ENCODE measurements around the gene VKORC1.

Gene VKORC1

DNA sequence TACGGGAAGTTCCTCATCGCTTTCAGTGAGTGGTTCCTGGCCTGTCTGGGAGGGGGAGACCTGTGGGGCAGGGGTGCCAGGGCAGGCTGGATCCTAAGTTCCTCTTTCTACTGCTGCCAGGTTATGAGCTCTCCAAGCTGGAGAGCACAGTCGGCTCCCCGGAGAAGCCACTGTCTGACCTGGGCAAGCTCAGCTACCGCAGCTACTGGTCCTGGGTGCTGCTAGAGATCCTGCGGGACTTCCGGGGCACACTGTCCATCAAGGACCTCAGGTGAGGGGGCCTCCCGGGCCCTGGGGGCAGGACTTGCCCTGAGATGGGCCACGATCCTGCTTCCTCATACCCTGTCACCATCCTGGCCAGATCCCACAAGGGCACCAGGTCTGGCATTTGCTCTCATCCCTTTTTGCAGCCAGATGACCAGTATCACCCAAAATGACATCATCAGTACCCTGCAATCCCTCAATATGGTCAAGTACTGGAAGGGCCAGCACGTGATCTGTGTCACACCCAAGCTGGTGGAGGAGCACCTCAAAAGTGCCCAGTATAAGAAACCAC, 35.8 kb upstream of the VKORC1 start:
- DNase-seq (ENCODE audit: low spot score) = no peak

- DNase-seq (ENCODE audit: low spot score) = no peak
Measured at GRCh38 chr16:31129568-31130335, 35.2 kb upstream of the VKORC1 start.

- DNase-seq (ENCODE audit: low spot score) = no peak
Measured at GRCh38 chr16:31128711-31129567, 34.3 kb upstream of the VKORC1 start.

DNA sequence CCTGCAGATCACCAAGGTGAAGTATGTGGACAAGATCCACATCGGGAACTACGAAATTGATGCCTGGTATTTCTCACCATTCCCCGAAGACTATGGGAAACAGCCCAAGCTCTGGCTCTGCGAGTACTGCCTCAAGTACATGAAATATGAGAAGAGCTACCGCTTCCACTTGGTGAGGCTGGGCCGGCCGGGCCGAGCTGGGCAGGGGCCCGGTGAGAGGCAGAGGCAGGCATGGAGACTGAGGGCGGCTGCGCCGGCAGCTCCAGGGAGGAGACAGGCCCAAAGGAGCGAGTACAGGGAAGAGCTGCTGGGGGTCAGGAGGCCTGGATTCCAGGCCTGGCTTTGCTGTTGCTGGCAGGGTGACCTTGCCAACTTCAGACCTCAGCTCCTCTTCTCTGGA, 32.6 kb upstream of the VKORC1 start:
- no peak for DNase-seq (ENCODE audit: low spot score)

DNA sequence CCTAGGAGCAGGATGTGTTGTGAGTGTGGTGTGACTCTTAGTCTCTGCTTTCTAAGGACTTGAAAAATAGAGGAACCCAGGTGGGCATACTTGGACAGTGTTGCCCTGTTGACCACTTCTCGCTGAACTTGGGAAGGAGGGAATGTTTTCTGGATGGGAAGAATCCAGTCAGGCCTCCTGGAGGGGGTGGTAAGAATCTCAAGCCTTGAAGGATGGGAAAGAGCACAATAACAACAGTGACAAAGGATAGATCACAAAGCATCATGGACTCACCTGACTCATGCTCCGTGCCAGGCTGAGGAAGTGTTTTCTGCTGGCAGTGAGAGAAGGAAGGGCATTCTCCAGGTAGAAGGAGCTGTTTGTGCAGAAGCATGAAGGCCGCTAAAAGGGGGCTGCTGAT, 31.2 kb upstream of the VKORC1 start:
- no peak for DNase-seq (ENCODE audit: low spot score)

GRCh38 chr16:31120129-31120528, 25.5 kb upstream of the VKORC1 start:
- DNase-seq (ENCODE audit: low spot score) = no peak

GRCh38 chr16:31118223-31119155, 23.9 kb upstream of the VKORC1 start:
- DNase-seq (ENCODE audit: low spot score) = peak; percentile 71

DNA sequence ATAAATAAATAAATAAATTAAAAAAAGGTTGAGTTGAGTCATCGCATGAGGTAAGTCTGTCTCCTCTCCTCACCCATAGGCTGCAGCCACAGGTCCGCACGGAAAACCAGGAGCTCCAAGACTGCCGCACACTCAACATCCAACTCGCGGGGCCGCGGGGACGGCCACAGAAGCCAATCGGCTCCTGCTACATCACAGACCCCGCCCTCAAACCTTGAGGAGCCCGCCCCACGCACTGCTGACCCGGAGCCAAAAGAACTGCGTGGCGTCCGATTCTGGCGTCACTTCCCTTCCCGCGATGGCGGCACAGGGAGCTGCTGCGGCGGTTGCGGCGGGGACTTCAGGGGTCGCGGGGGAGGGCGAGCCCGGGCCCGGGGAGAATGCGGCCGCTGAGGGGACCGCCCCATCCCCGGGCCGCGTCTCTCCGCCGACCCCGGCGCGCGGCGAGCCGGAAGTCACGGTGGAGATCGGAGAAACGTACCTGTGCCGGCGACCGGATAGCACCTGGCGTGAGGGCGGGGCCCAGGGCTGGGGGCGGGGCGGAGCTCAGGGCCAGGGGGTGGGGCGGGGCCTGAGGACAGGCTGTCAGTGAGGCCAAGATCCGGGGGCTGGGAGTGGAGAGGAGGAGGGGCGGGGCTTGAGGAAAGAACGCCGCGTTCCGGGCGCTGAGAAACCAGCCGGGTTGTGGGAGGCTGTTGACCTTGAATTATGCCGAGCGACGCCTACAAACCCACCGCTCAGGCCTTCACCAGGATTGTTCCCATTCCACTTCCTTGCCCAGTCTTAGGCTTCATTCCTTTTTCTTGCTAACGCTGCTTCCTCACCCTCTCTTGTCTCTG, 23.0 kb upstream of the VKORC1 start, which contains the start of gene KAT8:
Gene KAT8 (plus strand): TSS at position 281 of the 839 bp plus-strand sequence. CDS start 18 bp downstream, at position 299.
- peak; percentile 96 for DNase-seq (ENCODE audit: low spot score)

DNA sequence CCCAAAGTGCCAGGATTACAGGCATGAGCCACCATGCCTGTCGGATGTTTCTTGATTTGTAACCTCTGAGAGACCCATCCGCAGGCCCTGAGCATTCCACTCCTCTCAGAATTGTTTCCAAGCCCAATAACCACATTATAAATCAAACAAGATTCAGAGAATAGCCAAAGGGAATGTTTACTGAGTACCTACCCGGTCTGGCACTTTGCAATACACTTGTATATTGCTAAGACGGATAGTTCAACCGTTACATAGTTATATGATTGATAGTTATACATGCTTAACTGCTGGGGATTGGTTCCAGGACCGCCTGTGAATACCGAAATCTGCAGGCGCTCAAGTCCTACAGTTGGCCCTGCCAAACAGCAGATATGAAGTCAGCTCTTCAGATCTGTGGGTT, 19.9 kb upstream of the VKORC1 start:
- no peak for DNase-seq (ENCODE audit: low spot score)

GRCh38 chr16:31113121-31114120, 18.8 kb upstream of the VKORC1 start:
- DNase-seq (ENCODE audit: low spot score) = no peak

DNA sequence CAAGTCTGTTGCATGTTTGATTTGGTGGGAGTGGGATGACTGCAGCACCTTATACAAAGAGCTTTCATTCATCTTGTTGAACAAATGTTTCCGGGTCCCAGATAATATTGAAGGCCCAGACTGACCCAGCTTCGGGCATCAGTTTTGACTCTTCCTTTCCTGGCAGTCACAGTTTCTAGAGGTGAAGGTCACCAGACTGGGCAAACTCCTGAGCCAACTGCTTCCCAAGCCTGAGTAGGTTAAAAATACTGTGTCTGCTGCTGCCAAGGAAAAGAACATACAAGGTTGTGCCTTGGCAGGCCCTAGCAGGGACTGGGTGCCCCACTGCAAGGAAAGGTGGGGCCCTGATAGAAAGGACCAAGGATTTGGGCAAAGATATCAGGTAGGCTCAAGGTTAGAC, 18.1 kb upstream of the VKORC1 start:
- no peak for DNase-seq (ENCODE audit: low spot score)

DNA sequence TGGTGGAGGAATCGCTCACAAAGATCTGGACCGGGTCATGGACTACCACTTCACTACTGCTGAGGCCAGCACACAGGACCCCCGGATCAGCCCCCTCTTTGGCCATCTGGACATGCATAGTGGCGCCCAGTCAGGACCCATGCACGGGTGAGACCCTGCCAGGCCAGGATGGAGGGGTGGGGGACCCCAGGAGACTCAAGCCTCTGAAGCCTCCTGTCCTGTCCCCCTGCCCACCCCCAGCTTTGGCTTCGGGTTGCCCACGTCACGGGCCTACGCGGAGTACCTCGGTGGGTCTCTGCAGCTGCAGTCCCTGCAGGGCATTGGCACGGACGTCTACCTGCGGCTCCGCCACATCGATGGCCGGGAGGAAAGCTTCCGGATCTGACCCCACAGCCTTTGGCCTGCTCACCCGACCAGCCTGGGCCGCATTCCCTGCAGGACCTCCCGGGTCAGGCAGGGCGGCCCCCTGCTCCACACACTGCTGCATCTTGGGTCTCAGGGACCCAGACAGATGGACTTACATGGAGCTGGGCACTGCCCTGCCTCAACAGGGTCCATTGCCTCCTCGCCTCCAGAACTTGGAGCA, 17.4 kb upstream of the VKORC1 start:
- no peak for DNase-seq (ENCODE audit: low spot score)

DNA sequence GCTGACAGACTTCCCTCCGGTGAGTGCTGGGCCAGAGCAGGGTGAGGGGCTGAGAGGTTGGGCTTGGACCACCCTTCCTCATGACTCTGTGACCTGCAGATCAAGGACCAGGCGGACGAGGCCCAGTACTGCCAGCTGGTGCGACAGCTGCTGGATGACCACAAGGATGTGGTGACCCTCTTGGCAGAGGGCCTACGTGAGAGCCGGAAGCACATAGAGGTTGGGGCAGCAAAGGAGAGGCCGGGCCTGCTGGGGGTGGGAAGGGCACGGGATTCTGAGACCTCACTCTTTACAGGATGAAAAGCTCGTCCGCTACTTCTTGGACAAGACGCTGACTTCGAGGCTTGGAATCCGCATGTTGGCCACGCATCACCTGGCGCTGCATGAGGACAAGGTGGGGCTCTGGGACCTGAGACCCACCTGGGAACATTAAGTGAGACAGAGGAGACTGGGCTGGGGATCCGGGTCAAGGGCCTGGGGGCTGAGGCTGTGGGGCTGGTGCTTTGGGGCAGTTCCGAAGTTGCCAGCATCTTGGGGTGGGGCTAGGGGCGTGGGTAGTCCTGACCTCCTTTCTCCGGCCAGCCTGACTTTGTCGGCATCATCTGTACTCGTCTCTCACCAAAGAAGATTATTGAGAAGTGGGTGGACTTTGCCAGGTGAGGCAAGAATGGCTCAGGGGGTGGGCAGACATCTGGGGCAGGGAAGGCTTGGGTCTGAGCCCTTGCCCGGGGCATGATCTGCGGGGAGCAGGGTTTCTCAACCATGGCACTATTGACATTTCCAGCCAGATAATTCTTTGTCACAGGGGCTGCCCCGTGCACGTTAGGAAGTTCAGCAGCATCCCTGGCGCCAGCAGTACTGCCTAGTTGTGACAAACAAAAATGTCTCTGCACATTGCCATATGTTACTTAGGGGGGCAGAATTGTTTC, 15.8 kb upstream of the VKORC1 start:
- no peak for DNase-seq (ENCODE audit: low spot score)

GRCh38 chr16:31109622-31110021, 15.0 kb upstream of the VKORC1 start:
- DNase-seq (ENCODE audit: low spot score) = no peak

- DNase-seq (ENCODE audit: low spot score) = no peak
Measured at GRCh38 chr16:31108794-31109558, 14.4 kb upstream of the VKORC1 start.

GRCh38 chr16:31108035-31108793, 13.6 kb upstream of the VKORC1 start, which contains the start of gene BCKDK:
Gene BCKDK, plus strand, starts transcription at chr16:31108386. Its CDS starts 838 bp downstream, at chr16:31109224.
- peak; percentile 92 for DNase-seq (ENCODE audit: low spot score)

Data from AG20443 (cell line).